Measurements from ENCODE around the gene KIF26B.
"Not testable (repeated sequence)": the region's sequence is repeated elsewhere in the genome, so short reads cannot be mapped to it uniquely, and the experiment has no call there.

Gene KIF26B

GRCh38 chr1:245656189-245656717 is 501.5 kb downstream of the KIF26B start:
- FAIRE-seq (no peak), DNase-seq (ENCODE audit: insufficient read length, low spot score) (no peak)

GRCh38 chr1:245657371-245657770 is 502.6 kb downstream of the KIF26B start:
- DNase-seq (ENCODE audit: insufficient read length, low spot score) (no peak), FAIRE-seq (no peak)

GRCh38 chr1:245663373-245663772 is 508.6 kb downstream of the KIF26B start:
- DNase-seq (ENCODE audit: insufficient read length, low spot score) (no peak), FAIRE-seq (no peak)

- FAIRE-seq (no peak), DNase-seq (ENCODE audit: insufficient read length, low spot score) (no peak)
These were observed 509.1 kb downstream of the KIF26B start for GRCh38 chr1:245663841-245664240.

GRCh38 chr1:245666412-245666811 is 511.6 kb downstream of the KIF26B start:
- DNase-seq (ENCODE audit: insufficient read length, low spot score), result no peak

GRCh38 chr1:245671349-245671748 is 516.6 kb downstream of the KIF26B start:
- DNase-seq (ENCODE audit: insufficient read length, low spot score) (no peak), FAIRE-seq (no peak)

More at GRCh38 chr1:245666412-245666811, 511.6 kb downstream of the KIF26B start:
- FAIRE-seq, result no peak

GRCh38 chr1:245671966-245672767 is 517.4 kb downstream of the KIF26B start:
- FAIRE-seq, result no peak
- no peak for DNase-seq (ENCODE audit: insufficient read length, low spot score)

GRCh38 chr1:245672836-245673656 is 518.3 kb downstream of the KIF26B start:
- not testable (repeated sequence) for DNase-seq (ENCODE audit: insufficient read length, low spot score); FAIRE-seq

- DNase-seq (ENCODE audit: insufficient read length, low spot score) (no peak), FAIRE-seq (no peak)
These were observed 519.2 kb downstream of the KIF26B start for GRCh38 chr1:245673881-245674414.

GRCh38 chr1:245677461-245678240 is 522.9 kb downstream of the KIF26B start:
- FAIRE-seq, result no peak
- no peak for DNase-seq (ENCODE audit: insufficient read length, low spot score)

GRCh38 chr1:245678860-245679411 is 524.2 kb downstream of the KIF26B start:
- DNase-seq (ENCODE audit: insufficient read length, low spot score) (no peak), FAIRE-seq (no peak)

GRCh38 chr1:245679821-245680780 is 525.3 kb downstream of the KIF26B start:
- DNase-seq (ENCODE audit: insufficient read length, low spot score), result no peak
- no peak for FAIRE-seq

- no peak for DNase-seq (ENCODE audit: insufficient read length, low spot score)
- FAIRE-seq, result no peak
These were observed 528.1 kb downstream of the KIF26B start for GRCh38 chr1:245682638-245683628.

- DNase-seq (ENCODE audit: insufficient read length, low spot score), result no peak
- no peak for FAIRE-seq
These were observed 528.9 kb downstream of the KIF26B start for GRCh38 chr1:245683676-245684075.

GRCh38 chr1:245684166-245684565 is 529.4 kb downstream of the KIF26B start:
- FAIRE-seq, result no peak
- DNase-seq (ENCODE audit: insufficient read length, low spot score), result no peak

GRCh38 chr1:245684571-245684970 is 529.8 kb downstream of the KIF26B start:
- DNase-seq (ENCODE audit: insufficient read length, low spot score) (no peak), FAIRE-seq (no peak)

- no peak for DNase-seq (ENCODE audit: insufficient read length, low spot score)
- no peak for FAIRE-seq
These were observed 530.5 kb downstream of the KIF26B start for GRCh38 chr1:245685111-245685810.

Measured in GM19239 (cell line).